HuH-7 (cell line): ENCODE measurements around the gene KLK1.
"Not testable (repeated sequence)": the region's sequence is repeated elsewhere in the genome, so short reads cannot be mapped to it uniquely, and the experiment has no call there.

Experiments
- DNase-seq: peaks from one replicate; pipeline ENCODE4 v3.0.0; 2011; ENCODE audit warnings: low spot score

KLK1 gene

DNA sequence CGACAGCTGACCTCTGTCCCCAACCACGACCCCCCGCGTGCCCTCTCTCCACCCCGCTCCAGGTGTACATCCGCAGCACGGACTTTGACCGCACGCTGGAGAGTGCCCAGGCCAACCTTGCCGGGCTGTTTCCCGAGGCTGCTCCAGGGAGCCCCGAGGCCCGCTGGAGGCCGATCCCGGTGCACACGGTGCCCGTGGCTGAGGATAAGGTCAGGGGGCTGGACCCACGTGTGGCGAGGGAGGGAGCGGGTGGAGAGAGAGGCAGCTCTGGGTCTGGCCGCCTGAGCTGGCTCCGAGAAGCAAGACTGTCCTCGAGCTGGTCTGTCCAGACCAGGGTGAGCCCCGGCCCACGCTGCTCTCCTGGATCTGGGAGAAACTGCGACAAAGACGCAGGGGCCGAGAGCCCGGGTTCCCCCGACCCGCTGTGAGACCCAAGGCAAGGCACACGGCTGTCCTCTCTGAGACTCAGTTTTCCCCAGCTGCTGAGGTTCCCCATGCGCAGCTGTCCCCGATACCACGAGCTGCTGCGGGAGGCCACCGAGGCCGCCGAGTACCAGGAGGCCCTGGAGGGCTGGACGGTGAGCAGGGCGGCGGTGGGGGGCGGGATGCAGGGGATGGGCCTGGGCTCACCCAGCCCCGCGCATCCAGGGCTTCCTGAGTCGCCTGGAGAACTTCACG is 31.9 kb downstream of the KLK1 start:
- no peak for DNase-seq

DNA sequence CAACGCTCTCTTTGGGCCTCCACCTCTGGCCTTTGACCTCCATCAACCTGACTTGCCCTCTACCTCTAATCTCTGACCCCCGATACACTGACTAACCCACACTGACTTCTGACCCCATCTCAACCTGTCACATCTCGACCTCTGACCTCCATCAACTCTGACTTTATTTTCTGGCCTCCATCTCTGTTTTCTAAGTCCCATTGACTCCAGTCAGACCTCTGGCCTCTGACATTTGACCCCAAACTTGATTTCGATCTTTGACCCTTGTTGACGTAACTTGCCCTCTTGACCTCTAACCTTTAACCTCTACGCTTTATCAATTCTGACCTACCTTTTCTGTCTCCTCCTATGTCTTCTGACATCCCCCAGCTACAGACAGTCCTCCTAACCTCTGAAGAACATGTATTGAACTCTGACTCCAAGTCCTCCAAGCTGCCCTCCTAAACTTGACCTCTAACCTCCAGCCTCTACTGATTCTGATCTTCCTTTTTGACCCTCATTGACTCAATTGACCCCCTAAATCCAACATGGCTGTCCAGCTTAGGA is 32.6 kb downstream of the KLK1 start:
- DNase-seq = no peak

DNA sequence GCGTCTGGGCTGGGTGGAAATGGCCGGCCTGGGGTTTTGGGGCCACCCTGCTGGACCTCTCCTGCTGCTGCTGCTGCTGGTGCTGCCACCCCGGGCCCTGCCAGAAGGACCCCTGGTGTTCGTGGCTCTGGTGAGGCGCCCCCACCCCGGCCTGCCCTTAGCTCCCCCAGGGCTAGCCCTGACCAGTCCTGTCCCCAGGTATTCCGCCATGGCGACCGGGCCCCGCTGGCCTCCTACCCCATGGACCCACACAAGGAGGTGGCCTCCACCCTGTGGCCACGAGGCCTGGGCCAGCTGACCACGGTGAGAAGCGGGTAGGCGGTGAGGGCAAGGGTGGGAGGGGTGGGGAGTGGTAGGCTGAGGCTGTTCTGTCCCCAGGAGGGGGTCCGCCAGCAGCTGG is 33.2 kb downstream of the KLK1 start, which contains the start of gene ACP4:
TSS of gene ACP4 (plus strand) at position 20 of the 400 bp plus-strand sequence. CDS start at position 20, 0 bp downstream.
- no peak for DNase-seq

DNA sequence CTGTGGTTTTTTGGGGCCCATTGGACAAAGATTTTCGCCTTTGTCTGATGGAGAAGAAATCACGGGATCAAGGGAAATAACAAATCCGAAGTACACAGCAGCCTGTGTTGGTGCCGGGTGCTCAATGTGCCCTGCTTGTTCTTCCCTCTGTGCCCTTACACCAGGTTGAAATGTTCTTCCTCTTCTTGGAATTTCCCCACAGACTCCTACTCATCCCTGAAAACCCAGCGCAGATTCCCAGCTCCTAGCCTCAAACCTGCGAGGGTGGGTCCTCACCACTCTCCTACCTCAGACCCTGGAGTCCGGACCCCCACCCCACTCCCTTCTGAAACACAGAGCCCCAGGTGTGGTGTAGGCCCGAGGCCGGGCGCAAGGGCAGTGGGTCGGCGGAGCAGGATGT is 38.3 kb downstream of the KLK1 start:
- DNase-seq = no peak

DNA sequence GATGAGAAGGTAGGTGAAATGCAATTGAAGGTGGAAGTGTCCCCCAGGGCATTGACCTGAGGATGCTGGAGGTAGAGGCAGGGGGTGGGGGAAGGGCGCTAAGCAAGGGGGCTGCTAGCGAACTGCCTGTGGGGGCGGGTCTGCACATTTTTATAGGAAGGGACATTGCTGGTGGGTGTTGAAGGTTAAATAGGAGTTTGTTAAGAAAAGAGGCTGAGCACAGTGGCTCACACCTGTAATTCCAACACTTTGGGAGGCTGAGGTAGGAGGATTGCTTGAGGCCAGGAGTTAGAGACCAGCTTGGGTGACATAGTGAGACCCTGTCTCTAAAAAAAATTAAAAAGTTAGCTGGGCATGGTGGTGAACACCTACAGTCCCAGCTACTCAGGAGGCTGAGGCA is 38.9 kb downstream of the KLK1 start:
- DNase-seq = no peak

DNA sequence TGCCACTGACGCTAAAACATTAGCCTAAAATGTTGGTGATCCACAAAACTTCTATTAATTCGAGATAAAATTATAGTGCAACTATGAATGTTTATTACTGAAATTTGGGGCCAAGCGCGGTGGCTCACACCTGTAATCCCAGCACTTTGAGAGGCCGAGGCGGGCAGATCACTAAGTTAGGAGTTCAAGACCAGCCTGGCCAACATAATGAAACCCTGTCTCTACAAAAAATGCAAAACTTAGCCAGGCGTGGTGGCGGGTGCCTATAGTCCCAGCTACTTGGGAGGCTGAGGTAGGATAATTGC is 39.8 kb downstream of the KLK1 start:
- not testable (repeated sequence) for DNase-seq

DNA sequence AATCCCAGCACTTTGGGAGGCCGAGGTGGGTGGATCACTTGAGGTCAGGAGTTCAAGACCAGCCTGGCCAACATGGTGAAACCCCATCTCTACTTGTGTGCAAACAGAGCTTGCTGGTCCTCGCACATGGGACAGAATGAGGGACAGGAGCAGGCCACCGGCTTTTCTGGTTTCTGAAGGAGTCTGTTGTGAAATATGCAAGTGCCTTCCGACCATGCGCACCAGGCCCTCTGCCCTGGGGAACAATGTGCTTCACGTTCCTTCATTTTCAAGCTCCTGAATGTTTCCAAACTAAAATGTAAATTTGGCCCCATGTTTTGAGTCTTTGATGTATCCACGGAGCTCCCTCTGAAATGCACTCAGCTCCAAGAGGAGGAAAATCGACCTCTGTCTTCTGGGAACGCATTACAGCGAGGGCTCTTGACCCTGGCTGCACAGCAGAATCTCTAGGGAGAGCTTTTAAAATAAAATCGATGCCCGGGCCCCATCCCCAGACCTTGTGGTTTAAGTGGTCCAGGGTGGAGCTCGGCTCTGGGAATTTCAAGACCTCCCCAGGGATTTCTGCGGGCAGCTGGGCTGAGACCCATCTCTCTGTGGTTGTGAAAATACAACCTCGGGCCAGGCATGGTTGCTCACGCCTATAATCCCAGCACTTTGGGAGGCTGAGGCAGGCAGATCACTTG is 42.7 kb downstream of the KLK1 start:
- DNase-seq = no peak

DNA sequence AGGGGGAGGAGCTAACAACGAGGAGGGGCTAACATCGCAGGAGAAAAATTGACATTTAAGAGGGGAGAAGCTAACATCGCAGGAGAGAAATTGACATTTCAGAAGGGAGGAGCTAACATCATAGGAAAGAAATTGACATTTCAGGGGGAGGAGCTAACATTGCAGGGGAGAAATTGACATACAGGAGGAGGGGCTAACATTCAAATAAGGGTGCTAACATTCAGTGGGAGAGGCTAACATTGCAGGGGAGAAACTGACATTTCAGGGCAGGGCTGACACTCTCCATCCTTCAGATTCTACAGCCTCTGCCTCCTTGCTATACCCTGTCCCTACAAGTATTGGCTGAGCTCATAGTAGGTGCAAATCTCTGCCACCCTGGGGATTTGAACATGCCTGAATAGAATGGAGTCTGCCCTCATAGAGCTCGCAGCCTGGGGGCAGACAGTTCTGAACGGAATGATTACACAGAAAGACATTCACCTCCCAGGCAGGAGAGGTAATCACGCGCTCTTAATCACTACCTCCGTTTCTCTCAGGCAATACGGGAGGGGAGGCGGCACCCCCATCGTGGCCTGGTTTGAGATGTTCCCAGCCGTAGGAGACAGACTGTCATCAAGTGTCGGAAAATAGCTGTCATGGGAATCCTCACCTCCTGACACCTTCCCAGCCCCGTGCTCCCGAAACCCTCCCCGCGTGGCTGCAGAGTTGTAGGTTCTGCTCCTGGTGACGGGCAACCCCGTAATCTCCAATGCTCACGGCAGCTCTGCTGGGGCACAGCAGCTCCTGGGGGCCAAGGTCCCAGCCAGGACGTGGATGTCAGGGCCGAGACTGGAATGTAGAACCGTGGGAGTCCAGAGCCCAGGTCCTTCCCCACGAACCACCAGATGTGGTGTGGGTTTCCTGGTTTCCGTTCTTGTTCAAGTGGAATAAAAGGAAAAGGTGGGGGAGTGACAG is 43.8 kb downstream of the KLK1 start:
- no peak for DNase-seq

DNA sequence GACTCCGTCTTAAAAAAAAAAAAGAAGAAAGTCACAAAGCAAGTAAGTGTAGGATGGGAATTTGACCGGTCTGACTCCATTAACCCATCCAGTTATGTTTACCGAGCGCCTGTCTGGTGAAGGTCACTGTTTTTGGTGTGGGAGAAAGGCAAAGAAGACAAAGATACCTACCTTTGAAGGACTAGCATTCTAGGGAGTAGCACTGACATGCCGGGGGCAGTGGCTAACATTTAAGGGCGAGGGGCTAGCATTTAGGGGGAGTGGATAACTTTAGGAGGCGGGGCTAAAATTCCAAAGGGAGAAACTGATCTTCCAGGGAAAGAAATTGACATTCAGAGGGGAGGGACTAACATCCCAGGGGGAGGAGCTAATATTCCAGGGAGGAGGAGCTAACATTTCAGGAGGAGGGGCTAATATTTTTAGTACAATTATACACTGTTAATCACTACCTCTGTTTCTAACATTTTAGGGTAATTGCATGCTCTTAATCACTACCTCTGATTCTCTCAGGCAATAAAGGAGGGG is 44.6 kb downstream of the KLK1 start:
- no peak for DNase-seq

DNA sequence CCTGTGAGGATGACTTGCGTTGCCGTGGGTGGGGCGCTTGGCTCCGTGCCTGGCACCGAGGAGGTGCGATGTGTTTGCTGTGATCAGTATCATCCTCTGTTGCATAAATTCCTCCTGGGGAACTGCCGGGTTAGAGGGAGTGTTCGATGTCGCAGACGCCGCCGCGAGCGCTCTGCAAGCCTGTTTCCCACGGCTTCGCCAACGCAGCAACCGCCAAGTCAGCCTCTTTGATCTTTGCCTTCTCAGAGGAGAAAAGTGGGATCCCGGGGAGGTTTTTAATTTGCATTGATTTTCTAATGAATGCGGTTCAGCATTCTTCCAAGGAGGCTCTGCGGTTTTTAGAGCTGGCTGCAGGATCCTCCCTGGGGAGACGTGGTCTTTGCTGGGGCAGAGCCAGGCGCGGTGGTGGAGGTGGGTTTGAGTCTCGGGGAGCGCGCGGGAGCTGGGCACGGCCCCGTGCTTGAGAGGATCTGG is 45.7 kb downstream of the KLK1 start:
- DNase-seq = no peak

DNA sequence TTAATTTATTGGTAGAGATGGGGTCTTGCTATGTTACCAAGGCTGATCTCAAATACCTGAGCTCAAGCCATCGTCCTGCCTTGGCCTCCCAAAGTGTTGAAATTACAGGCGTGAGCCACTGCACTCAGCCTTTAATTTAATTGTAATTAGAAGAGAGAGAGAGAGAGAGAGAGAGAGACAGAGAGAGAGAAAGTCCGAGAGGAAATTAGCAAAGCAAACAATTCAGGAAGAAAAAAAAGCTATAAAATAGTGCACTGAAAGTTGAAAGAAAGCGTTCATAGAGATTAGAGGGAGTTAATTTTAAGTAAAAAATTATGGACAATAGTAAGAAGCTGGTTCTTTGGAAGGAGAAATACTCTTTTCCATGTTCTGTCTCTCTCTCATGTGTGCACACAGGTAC is 46.3 kb downstream of the KLK1 start:
- DNase-seq = no peak

DNA sequence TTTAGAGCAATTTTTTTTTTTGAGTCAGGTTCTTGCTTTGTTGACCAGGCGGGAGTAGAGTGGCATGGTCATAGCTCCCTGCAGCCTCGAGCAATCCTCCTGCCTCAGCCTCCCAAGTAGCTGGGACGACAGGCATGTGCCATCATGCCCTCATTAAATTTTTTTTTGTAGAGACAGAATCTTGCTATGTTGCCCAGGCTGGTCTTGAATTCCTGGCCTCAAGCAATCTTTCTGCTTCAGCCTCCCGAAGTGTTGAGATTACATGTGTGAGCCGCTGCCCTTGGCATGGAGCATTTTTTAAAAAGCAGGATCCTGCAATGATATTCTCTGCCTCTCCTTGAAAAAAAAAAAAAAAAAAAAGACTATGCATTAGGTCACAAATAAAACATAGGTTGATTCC is 47.5 kb downstream of the KLK1 start:
- DNase-seq = no peak

DNA sequence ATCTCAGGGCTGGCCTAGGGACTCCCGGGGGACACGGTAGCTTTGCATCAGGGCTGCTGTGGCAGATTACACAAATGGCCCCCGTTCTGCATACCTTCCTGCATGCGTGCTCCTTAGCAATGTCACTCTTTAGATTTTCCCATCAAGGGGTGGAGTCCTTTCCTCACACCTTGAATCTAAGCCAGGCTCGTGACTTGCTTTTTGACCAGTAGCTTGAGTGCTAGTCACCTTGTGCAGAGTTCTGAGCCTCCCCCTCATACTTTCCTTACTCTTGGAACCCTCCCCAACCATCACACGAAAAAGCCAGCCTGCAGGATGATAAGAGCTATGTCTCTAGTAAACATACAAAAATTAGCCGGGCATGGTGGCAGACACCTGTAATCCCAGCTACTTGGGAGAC is 50.1 kb downstream of the KLK1 start:
- DNase-seq = not testable (repeated sequence)

DNA sequence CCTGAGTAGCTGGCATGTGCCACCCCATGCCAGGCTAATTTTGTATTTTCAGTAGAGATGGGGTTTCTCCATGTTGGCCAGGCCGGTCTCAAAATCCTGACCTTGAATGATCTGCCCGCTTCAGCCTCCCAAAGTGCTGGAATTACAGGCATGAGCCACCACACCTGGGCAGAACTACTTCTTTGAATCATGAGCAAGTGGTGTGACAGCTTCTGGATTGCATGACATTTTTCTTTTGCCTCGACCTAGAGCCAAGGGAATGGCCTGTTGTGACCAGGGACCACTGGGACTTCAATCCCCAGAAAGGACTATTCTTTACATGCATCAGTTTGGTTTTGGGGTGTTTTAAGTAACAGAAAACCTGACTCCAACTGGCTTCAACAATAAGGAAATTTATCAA is 50.7 kb downstream of the KLK1 start:
- not testable (repeated sequence) for DNase-seq

DNA sequence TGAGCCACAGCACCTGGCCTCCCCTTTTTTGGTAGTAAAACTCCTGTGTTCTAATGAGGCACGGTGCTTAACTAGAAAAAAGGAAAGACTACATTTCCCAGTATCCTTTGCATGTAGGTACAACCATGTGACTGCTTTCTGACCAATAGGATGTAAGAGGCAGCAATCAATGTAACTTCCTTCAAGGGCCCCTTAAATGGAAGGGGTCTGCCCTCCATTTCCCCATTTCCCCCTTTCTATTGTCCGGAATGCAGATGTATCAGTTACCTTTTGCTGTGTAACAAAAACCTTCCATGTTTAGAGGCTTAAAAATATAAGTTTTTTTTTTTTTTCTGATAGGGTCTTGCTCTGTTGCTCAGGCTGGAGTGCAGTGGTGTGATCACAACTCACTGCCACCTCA is 51.1 kb downstream of the KLK1 start:
- no peak for DNase-seq

DNA sequence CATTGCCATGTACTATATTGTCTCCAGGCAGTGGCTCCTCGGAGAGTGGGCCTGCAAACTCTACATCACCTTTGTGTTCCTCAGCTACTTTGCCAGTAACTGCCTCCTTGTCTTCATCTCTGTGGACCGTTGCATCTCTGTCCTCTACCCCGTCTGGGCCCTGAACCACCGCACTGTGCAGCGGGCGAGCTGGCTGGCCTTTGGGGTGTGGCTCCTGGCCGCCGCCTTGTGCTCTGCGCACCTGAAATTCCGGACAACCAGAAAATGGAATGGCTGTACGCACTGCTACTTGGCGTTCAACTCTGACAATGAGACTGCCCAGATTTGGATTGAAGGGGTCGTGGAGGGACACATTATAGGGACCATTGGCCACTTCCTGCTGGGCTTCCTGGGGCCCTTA is 52.7 kb downstream of the KLK1 start:
- DNase-seq = no peak

DNA sequence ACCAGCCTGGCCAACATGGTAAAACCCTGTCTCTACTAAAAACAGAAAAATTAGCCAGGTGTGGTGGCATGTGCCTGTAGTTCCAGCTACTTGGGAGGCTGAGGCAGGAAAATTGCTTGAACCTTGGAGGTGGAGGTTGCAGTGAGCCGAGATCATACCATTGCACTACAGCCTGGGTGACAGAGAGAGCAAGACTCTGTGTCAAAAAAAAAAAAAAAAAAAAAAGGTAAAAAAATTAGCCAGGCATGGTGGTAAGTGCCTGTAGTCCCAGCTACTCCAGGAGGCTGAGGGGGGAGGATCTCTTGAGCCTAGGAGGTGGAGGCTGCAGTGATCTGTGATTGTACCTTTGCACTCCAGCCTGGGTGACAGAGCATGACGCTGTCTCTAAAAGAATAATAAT is 53.4 kb downstream of the KLK1 start, which contains the start of gene GPR32:
TSS of gene GPR32 (plus strand) at position 301 of the 400 bp plus-strand sequence. CDS start 137 bp downstream, outside the sequence.
- not testable (repeated sequence) for DNase-seq
